HEK293T (cell line): ENCODE measurements around the gene SMIM13.

ENCODE experiments used
- CTCF ChIA-PET: fragments of 350-600 bp; formaldehyde crosslinking; extraction: SDS; loops from one replicate; lab custom pipeline; 2021; ENCODE audit warnings: antibody characterized with exemption, inconsistent platforms; lab: Yijun Ruan, JAX
- POLR2A ChIA-PET: fragments of 350-600 bp; formaldehyde crosslinking; extraction: SDS; loops from one replicate; lab custom pipeline; 2020; ENCODE audit warnings: antibody characterized with exemption, inconsistent platforms; lab: Yijun Ruan, JAX
- DNase-seq: peaks from one replicate; pipeline ENCODE4 v3.0.0; 2012; ENCODE audit warnings: mixed read lengths; ENCODE audit errors: extremely low spot score
- ARNT ChIP-seq: fragments of 450-650 bp; IDR thresholded peaks from 2 replicates; pipeline ENCODE4 v1.6.1; 2017; ENCODE audit warnings: mild to moderate bottlenecking
- BHLHE40 ChIP-seq: fragments of 450-650 bp; IDR thresholded peaks from 2 replicates; pipeline ENCODE4 v1.6.1; 2016; ENCODE audit warnings: mild to moderate bottlenecking, moderate library complexity, borderline replicate concordance
- CTBP1 ChIP-seq: fragments of 450-650 bp; IDR thresholded peaks from 2 replicates; pipeline ENCODE4 v1.6.1; 2016; ENCODE audit warnings: borderline replicate concordance
- ELF4 ChIP-seq: fragments of 450-650 bp; IDR thresholded peaks from 2 replicates; pipeline ENCODE4 v1.6.1; 2017; ENCODE audit warnings: antibody characterized with exemption
- FOXA1 ChIP-seq: fragments of 450-650 bp; IDR thresholded peaks from 2 replicates; pipeline ENCODE4 v1.6.1; 2016; ENCODE audit warnings: mild to moderate bottlenecking
- FOXK2 ChIP-seq: fragments of 450-650 bp; IDR thresholded peaks from 2 replicates; pipeline ENCODE4 v1.6.1; 2016; ENCODE audit warnings: mild to moderate bottlenecking
- FOXM1 ChIP-seq: fragments of 450-650 bp; IDR thresholded peaks from 2 replicates; pipeline ENCODE4 v1.6.1; 2017; ENCODE audit warnings: mild to moderate bottlenecking, borderline replicate concordance
- HDGF ChIP-seq: fragments of 450-650 bp; IDR thresholded peaks from 2 replicates; pipeline ENCODE4 v1.6.1; 2017; ENCODE audit warnings: antibody characterized with exemption, borderline replicate concordance
- L3MBTL2 ChIP-seq: fragments of 450-650 bp; conservative IDR thresholded peaks from 2 replicates; pipeline ENCODE4 v1.6.1; 2016; ENCODE audit warnings: mild to moderate bottlenecking
- LEF1 ChIP-seq: fragments of 450-650 bp; IDR thresholded peaks from 2 replicates; pipeline ENCODE4 v1.6.1; 2017; ENCODE audit warnings: mild to moderate bottlenecking, borderline replicate concordance
- NFRKB ChIP-seq: fragments of 450-650 bp; IDR thresholded peaks from 2 replicates; pipeline ENCODE4 v1.6.1; 2016; ENCODE audit warnings: mild to moderate bottlenecking, moderate library complexity
- SP1 ChIP-seq: fragments of 450-650 bp; IDR thresholded peaks from 2 replicates; pipeline ENCODE4 v1.6.1; 2017
- SUZ12 ChIP-seq: fragments of 450-650 bp; IDR thresholded peaks from 2 replicates; pipeline ENCODE4 v1.6.1; 2016; ENCODE audit warnings: mild to moderate bottlenecking
- TARDBP ChIP-seq: fragments of 450-650 bp; IDR thresholded peaks from 2 replicates; pipeline ENCODE4 v1.6.1; 2016
- ZNF384 ChIP-seq: fragments of 450-650 bp; IDR thresholded peaks from 2 replicates; pipeline ENCODE4 v1.6.1; 2016
- TF ChIP-seq, protein P1 (sequence below): fragments of 450-650 bp; IDR thresholded peaks from 2 replicates; pipeline ENCODE4 v1.6.1; 2016

SMIM13 gene

DNA sequence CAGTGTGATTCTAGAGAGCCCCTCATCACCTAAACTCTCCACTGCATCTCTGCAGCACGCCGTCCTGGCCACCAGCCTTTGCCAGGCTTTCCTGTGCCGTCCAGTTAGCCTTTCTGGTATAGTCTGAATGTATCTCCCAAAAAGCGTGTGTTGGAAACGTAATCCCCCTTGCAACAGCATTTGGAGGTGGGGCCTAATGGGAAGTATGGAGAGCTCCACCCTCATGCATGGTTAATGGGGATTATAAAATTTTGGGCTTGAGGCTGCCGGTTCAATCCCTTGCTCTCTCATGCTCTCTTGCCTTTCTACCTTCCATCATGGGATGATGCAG is 85.4 kb downstream of the SMIM13 start:
- CTCF ChIA-PET = no interaction called here
- POLR2A ChIA-PET = no interaction called here
- DNase-seq = no peak
- TF ChIP-seq SUZ12 (no peak), FOXA1 (no peak), NFRKB (no peak), TARDBP (no peak), ZNF384 (no peak), L3MBTL2 (no peak), ELF4 (no peak), FOXK2 (no peak), SP1 (no peak), CTBP1 (no peak), LEF1 (no peak), FOXM1 (no peak)
- TF ChIP-seq, protein P1, sequence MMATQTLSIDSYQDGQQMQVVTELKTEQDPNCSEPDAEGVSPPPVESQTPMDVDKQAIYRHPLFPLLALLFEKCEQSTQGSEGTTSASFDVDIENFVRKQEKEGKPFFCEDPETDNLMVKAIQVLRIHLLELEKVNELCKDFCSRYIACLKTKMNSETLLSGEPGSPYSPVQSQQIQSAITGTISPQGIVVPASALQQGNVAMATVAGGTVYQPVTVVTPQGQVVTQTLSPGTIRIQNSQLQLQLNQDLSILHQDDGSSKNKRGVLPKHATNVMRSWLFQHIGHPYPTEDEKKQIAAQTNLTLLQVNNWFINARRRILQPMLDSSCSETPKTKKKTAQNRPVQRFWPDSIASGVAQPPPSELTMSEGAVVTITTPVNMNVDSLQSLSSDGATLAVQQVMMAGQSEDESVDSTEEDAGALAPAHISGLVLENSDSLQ = no peak

GRCh38 chr6:11179419-11180202 is 86.0 kb downstream of the SMIM13 start:
- DNase-seq = no peak
- ChIA-PET POLR2A (no interaction called here), CTCF (no interaction called here)
- TF ChIP-seq SUZ12 = no peak

- DNase-seq = no peak
- ChIA-PET POLR2A (no interaction called here), CTCF (no interaction called here)
- TF ChIP-seq ZNF384 (no peak), ELF4 (no peak), FOXM1 (no peak), HDGF (no peak), SUZ12 (no peak), LEF1 (no peak), FOXA1 (no peak), L3MBTL2 (no peak), NFRKB (no peak), TARDBP (no peak), BHLHE40 (no peak)
Observed at GRCh38 chr6:11181478-11182136, 88.0 kb downstream of the SMIM13 start.

DNA sequence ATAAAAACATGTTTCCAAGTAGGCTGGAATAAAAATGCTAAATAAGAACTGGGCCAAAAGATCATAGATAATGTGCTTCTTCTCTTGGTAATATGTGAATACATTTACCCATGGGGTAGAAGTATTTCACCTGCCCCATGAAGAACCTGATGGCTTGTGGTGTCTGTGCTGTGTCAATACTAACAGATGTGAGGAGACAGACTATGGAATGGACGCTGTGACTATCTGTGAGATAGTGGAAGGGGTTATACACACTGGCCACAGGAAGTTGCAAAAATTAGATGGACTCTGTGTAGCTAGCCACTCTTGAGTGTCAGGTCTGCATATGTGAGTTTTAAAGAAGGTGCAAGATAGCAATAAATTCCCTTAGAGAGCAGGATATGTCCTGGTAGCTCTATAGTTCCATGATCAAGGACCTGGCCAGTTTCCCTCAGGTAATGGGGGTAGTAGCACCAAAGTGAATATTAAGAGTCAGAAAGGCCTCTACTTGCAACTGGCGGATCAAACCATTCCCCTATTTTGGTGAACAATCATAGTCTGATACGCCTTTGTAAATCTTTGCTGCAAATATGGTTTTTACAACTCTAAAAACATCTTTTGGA is 90.2 kb downstream of the SMIM13 start:
- CTCF ChIA-PET = no interaction called here
- TF ChIP-seq ZNF384 (no peak), FOXA1 (no peak), BHLHE40 (no peak), FOXM1 (no peak)
- POLR2A ChIA-PET = no interaction called here
- no peak for DNase-seq

- TF ChIP-seq ZNF384 (no peak), ARNT (no peak), ELF4 (no peak), SUZ12 (no peak), CTBP1 (no peak), L3MBTL2 (no peak)
- CTCF ChIA-PET = no interaction called here
- no peak for DNase-seq
- POLR2A ChIA-PET = no interaction called here
Observed at GRCh38 chr6:11185204-11185842, 91.7 kb downstream of the SMIM13 start.

GRCh38 chr6:11187301-11187700 is 93.7 kb downstream of the SMIM13 start:
- ChIA-PET POLR2A (no interaction called here), CTCF (interaction anchor here (1.2 kb wide), 1 partner anchor 14 kb away, joined by 3 read pairs; no protein-coding TSS in a partner anchor)
- TF ChIP-seq ARNT (no peak), LEF1 (no peak), NFRKB (no peak), SUZ12 (no peak), FOXA1 (no peak), HDGF (no peak), FOXM1 (no peak), ZNF384 (no peak), TARDBP (no peak), BHLHE40 (no peak), ELF4 (no peak), FOXK2 (no peak), CTBP1 (no peak), L3MBTL2 (no peak), SP1 (no peak)
- TF ChIP-seq, protein P1 = no peak
- no peak for DNase-seq
